HG03066 (cell line): ENCODE results near the gene RERE.
"Not testable (repeated sequence)": the region's sequence is repeated elsewhere in the genome, so short reads cannot be mapped to it uniquely, and the experiment has no call there.

Source experiments
- ATAC-seq: cut with Tn5 transposase; IDR thresholded peaks from one replicate; pipeline ENCODE4 v1.9.1; 2021; ENCODE audit warnings: low read depth; ENCODE audit not compliant: unreplicated experiment

Gene RERE

GRCh38 chr1:8464377-8464776 lies 353.1 kb downstream of the RERE start:
- ATAC-seq = no peak

GRCh38 chr1:8463144-8463927 lies 354.1 kb downstream of the RERE start:
- ATAC-seq = no peak

- ATAC-seq = no peak
Observed at GRCh38 chr1:8462371-8462892, 355.0 kb downstream of the RERE start.

- no peak for ATAC-seq
Observed at GRCh38 chr1:8461351-8462110, 355.9 kb downstream of the RERE start.

- ATAC-seq = no peak
Observed at GRCh38 chr1:8460784-8461183, 356.7 kb downstream of the RERE start.

- no peak for ATAC-seq
Observed at GRCh38 chr1:8460132-8460544, 357.3 kb downstream of the RERE start.

GRCh38 chr1:8458607-8459006 lies 358.8 kb downstream of the RERE start:
- no peak for ATAC-seq

GRCh38 chr1:8457760-8458381 lies 359.6 kb downstream of the RERE start:
- ATAC-seq = no peak

GRCh38 chr1:8456991-8457390 lies 360.4 kb downstream of the RERE start:
- ATAC-seq = no peak

GRCh38 chr1:8456308-8456912 lies 361.0 kb downstream of the RERE start:
- no peak for ATAC-seq

- no peak for ATAC-seq
Observed at GRCh38 chr1:8455700-8456307, 361.6 kb downstream of the RERE start.

- no peak for ATAC-seq
Observed at GRCh38 chr1:8450312-8450711, 367.1 kb downstream of the RERE start.

GRCh38 chr1:8448911-8449661 lies 368.4 kb downstream of the RERE start:
- no peak for ATAC-seq

- ATAC-seq = not testable (repeated sequence)
Observed at GRCh38 chr1:8448505-8448904, 368.9 kb downstream of the RERE start.

- no peak for ATAC-seq
Observed at GRCh38 chr1:8447616-8448150, 369.8 kb downstream of the RERE start.

- not testable (repeated sequence) for ATAC-seq
Observed at GRCh38 chr1:8446119-8446518, 371.3 kb downstream of the RERE start.

- ATAC-seq = no peak
Observed at GRCh38 chr1:8443558-8444194, 373.8 kb downstream of the RERE start.

- ATAC-seq = no peak
Observed at GRCh38 chr1:8441426-8441825, 376.0 kb downstream of the RERE start.
